GM12878 (cell line): Measurements from ENCODE around the gene CCR3. TPM values are rescaled to one million over a fixed set of nuclear protein-coding genes. Genes with fewer than 3 reads are reported as not detected.

ENCODE experiments used
- ATAC-seq: fragments of 200-7000 bp; cut with Tn5 transposase; 3 replicates; pipeline ENCODE4 v1.9.1; 2020; ENCODE audit warnings: mild to moderate bottlenecking, moderate library complexity
- BruUV-seq: library from RNA; stranded (reverse); fragments of 400-500 nt; replicated peaks from 2 replicates; lab custom pipeline; 2021; lab: Mats Ljungman, UMichigan
- CTCF ChIA-PET: fragments of 300-600 bp; sonication (Branson Sonifier 250); formaldehyde crosslinking; extraction: SDS; loops from one replicate; lab custom pipeline; 2021; ENCODE audit warnings: inconsistent platforms; lab: Yijun Ruan, JAX
- POLR2A ChIA-PET: fragments of 350-600 bp; formaldehyde crosslinking; extraction: SDS; loops from one replicate; lab custom pipeline; 2021; ENCODE audit warnings: inconsistent platforms; lab: Charles Lee
- RAD21 ChIA-PET: fragments of 300-600 bp; sonication (Branson Sonifier 250); formaldehyde crosslinking; loops from one replicate; lab custom pipeline; 2023; ENCODE audit warnings: antibody characterized with exemption; ENCODE audit not compliant: unreplicated experiment; lab: Charles Lee
- SMC1A ChIA-PET: fragments of 300-600 bp; sonication (Branson Sonifier 250); formaldehyde crosslinking; loops from one replicate; lab custom pipeline; 2023; ENCODE audit not compliant: unreplicated experiment, uncharacterized antibody; lab: Charles Lee
- DNase-seq: peaks from one replicate; pipeline ENCODE4 v3.0.0-alpha.2; 2011; ENCODE audit warnings: low read depth, low spot score
- FAIRE-seq: peaks from 3 replicates; lab custom pipeline; 2011; peaks lifted over from hg19 to GRCh38; lab: Jason Lieb, UNC
- H2AFZ ChIP-seq: 2 replicates; pipeline ENCODE4 v1.6.0; 2011; ENCODE audit warnings: low read depth, low read length, control low read depth; ENCODE audit not compliant: control insufficient read depth
- H3K27ac ChIP-seq: 2 replicates; pipeline ENCODE4 v1.5.1; 2011; ENCODE audit warnings: control low read depth; ENCODE audit not compliant: control insufficient read depth, insufficient read depth
- H3K27me3 ChIP-seq, 2 experiments: replicated peaks in 1 of 2; 2 replicates each; pipeline versions ENCODE4 v1.6.0 to v1.6.1; 2011; ENCODE audit warnings: low read length in 1 of 2; ENCODE audit not compliant: control insufficient read depth in 2 of 2, insufficient read depth in 2 of 2
- H3K36me3 ChIP-seq, 2 experiments: 2 replicates each; pipeline ENCODE4 v1.5.1; 2011; ENCODE audit warnings: low read length in 1 of 2; ENCODE audit not compliant: control insufficient read depth in 2 of 2, insufficient read depth in 2 of 2
- H3K4me1 ChIP-seq: 2 replicates; pipeline ENCODE4 v1.6.1; 2011; ENCODE audit warnings: mild to moderate bottlenecking, low read length, moderate library complexity, mixed read lengths; ENCODE audit not compliant: control insufficient read depth, insufficient read depth
- H3K4me2 ChIP-seq: 2 replicates; pipeline ENCODE4 v1.6.0; 2011; ENCODE audit warnings: control low read depth; ENCODE audit not compliant: control insufficient read depth, insufficient read depth
- H3K4me3 ChIP-seq: fragments of 200-600 bp; sonication (generic); 2 replicates; pipeline ENCODE4 v1.5.1; 2016
- H3K79me2 ChIP-seq: 2 replicates; pipeline ENCODE4 v1.6.0; 2011; ENCODE audit warnings: low read length; ENCODE audit not compliant: control insufficient read depth, insufficient read depth
- H3K9ac ChIP-seq: 2 replicates; pipeline ENCODE4 v1.8.0; 2011; ENCODE audit warnings: low read length, control low read depth, mixed read lengths; ENCODE audit not compliant: control insufficient read depth, insufficient read depth
- H3K9me3 ChIP-seq: replicated peaks from 3 replicates; pipeline ENCODE4 v1.5.1; 2011; ENCODE audit warnings: mild to moderate bottlenecking, low read length; ENCODE audit not compliant: control insufficient read depth, insufficient read depth
- H4K20me1 ChIP-seq: 2 replicates; pipeline ENCODE4 v1.6.0; 2011; ENCODE audit not compliant: control insufficient read depth, insufficient read depth
- BCL3 ChIP-seq: IDR thresholded peaks from 2 replicates; pipeline ENCODE4 v1.6.1; 2011; ENCODE audit warnings: borderline replicate concordance, low read depth, mild to moderate bottlenecking, moderate library complexity, low read length; ENCODE audit not compliant: insufficient read depth, poor library complexity, severe bottlenecking
- BMI1 ChIP-seq: fragments of 450-650 bp; IDR thresholded peaks from 2 replicates; pipeline ENCODE4 v1.6.1; 2016; ENCODE audit warnings: mild to moderate bottlenecking, moderate library complexity, borderline replicate concordance
- IRF4 ChIP-seq: IDR thresholded peaks from 2 replicates; pipeline ENCODE4 v1.6.1; 2011; ENCODE audit warnings: low read depth, low read length
- MYC ChIP-seq: IDR thresholded peaks from 2 replicates; pipeline ENCODE4 v1.6.1; 2011; ENCODE audit warnings: mild to moderate bottlenecking, low read length, moderate library complexity, inconsistent platforms; ENCODE audit not compliant: insufficient read depth, insufficient replicate concordance, insufficient read length, severe bottlenecking
- RAD21 ChIP-seq: IDR thresholded peaks from 2 replicates; pipeline ENCODE4 v1.6.1; 2011; ENCODE audit warnings: mild to moderate bottlenecking, low read depth, low read length, moderate library complexity; ENCODE audit not compliant: insufficient read depth
- RBBP5 ChIP-seq: fragments of 200-600 bp; sonication (generic); conservative IDR thresholded peaks from 2 replicates; pipeline ENCODE4 v1.6.1; 2016
- SPI1 ChIP-seq: IDR thresholded peaks from 2 replicates; pipeline ENCODE4 v1.6.1; 2011; ENCODE audit warnings: low read depth, mild to moderate bottlenecking, low read length, moderate library complexity, borderline replicate concordance; ENCODE audit not compliant: insufficient read depth
- ZBTB4 ChIP-seq: fragments of 450-650 bp; formaldehyde crosslinking; IDR thresholded peaks from 2 replicates; pipeline ENCODE4 v1.4.0; 2022; ENCODE audit warnings: mild to moderate bottlenecking, moderate library complexity
- ZZZ3 ChIP-seq: IDR thresholded peaks from 2 replicates; pipeline ENCODE4 v1.6.1; 2011; ENCODE audit warnings: low read depth; ENCODE audit not compliant: control insufficient read depth, insufficient read length
- WGBS: methylation state at CpG from one replicate; pipeline ENCODE4 v1.1.6; 2016; ENCODE audit warnings: low lambda C conversion rate; ENCODE audit not compliant: insufficient replicate concordance, insufficient coverage; ENCODE audit errors: missing lambda C conversion rate; 5-methylcytosine and 5-hydroxymethylcytosine counted together
- in situ Hi-C: fragments of 300-500 bp; cut with MboI; formaldehyde crosslinking; loops from 9 replicates; pipeline ENCODE4 v1.14.3; 2018; ENCODE audit warnings: mixed read lengths
- intact Hi-C: fragments of 100-400 bp; cut with micrococcal nuclease; formaldehyde crosslinking; loops from one replicate; pipeline ENCODE4 v1.14.2; 2022; ENCODE audit not compliant: unreplicated experiment
- polyA plus RNA-seq, 11 experiments: library from polyadenylated mRNA; depleted of rRNA in 4 of 11; unstranded in 6 of 11; stranded (reverse) in 5 of 11; fragments of >200 nt; fragmentation: Nextera tagmentation in 4 of 11; fragmentation: Illumina TruSeq in 1 of 11; extraction: Ambion mirVana in 4 of 11; extraction: Trizol in 1 of 11; gene quantifications; 1 replicate in 1 of 11; 2 replicates in 10 of 11; pipeline versions ENCODE4 v1.2.1 to v1.2.3, GENCODE V29; 2011 to 2016; ENCODE audit warnings: inconsistent platforms in 2 of 11, missing spikeins in 2 of 11, low read depth in 1 of 11
- total RNA-seq, 4 experiments: library from RNA; depleted of rRNA in 3 of 4; stranded (reverse); fragments of >200 nt in 3 of 4; fragmentation: Illumina TruSeq in 1 of 4; extraction: Trizol in 1 of 4; gene quantifications; 2 replicates each; pipeline versions ENCODE4 v1.2.1 to v1.2.3, GENCODE V29; 2013 to 2021

Gene CCR3
- total and polyA plus RNA-seq, 10 of the 15 experiments (the other 5 are each of a cell fraction or from before 2014, with no cell fraction given): 0.13 to 0.78 (median 0.41) TPM; not detected in 1

GRCh38 chr3:46192939-46193338 lies 49.3 kb upstream of the CCR3 start:
- no peak overlapping the region for H2AFZ ChIP-seq
- TF ChIP-seq RAD21: no peak
- no peak for TF ChIP-seq BCL3
- no peak for TF ChIP-seq ZBTB4
- no peak for TF ChIP-seq RBBP5
- no peak for TF ChIP-seq BMI1
- TF ChIP-seq MYC: no peak
- TF ChIP-seq ZZZ3: no peak
- TF ChIP-seq IRF4: no peak
- TF ChIP-seq SPI1: no peak
- in situ Hi-C loops (no loop called here), intact Hi-C loops (no loop called here)
- H3K4me1 ChIP-seq: peaks cover 15% of the 10 kb centered on the region
- DNase-seq: no peak
- FAIRE-seq: no peak
- ChIA-PET POLR2A (interaction anchor here (0.6 kb wide), 1 partner anchor 155 kb away, joined by 5 read pairs; no protein-coding TSS in a partner anchor), SMC1A (interaction anchor here (0.6 to 8.0 kb wide), 6 partner anchors 9 to 179 kb away, joined by 3 to 103 read pairs (median 4); partner anchors contain the start of gene CCR1), CTCF (interaction anchor here (0.6 to 9.5 kb wide), 3 partner anchors 15 to 242 kb away, joined by 3 to 71 read pairs (median 3); partner anchors contain the start of gene CCR1), RAD21 (interaction anchor here (1.7 kb wide), 2 partner anchors 14 to 103 kb away, joined by 4 to 5 read pairs; no protein-coding TSS in a partner anchor)
- H3K9me3 ChIP-seq: peaks cover 18% of the 10 kb centered on the region
- no peaks in the 10 kb centered on the region for H3K79me2 ChIP-seq
- no TSS peak for BruUV-seq
- no peak for ATAC-seq
- no peak overlapping the region for H3K4me3 ChIP-seq
- WGBS: 95% methylated on average over 5 of the region's 5 CpGs
- H3K27me3 ChIP-seq: no peaks in the 10 kb centered on the region; a peak in 1 of 4 replicates
- H3K36me3 ChIP-seq: no peaks in the 10 kb centered on the region
- no peak overlapping the region for H3K4me2 ChIP-seq
- H3K9ac ChIP-seq: no peak overlapping the region
- H4K20me1 ChIP-seq: no peaks in the 10 kb centered on the region
- no peak overlapping the region for H3K27ac ChIP-seq
